NCI-H774 (cell line): ENCODE measurements around the gene DLL1.
A peak's percentile ranks its signal among the peaks of the same experiment; 100 is the strongest.

Experiments used
- DNase-seq: peaks from one replicate; lab custom pipeline; 2025; lab: John Stamatoyannopoulos, UW

Gene DLL1

DNA sequence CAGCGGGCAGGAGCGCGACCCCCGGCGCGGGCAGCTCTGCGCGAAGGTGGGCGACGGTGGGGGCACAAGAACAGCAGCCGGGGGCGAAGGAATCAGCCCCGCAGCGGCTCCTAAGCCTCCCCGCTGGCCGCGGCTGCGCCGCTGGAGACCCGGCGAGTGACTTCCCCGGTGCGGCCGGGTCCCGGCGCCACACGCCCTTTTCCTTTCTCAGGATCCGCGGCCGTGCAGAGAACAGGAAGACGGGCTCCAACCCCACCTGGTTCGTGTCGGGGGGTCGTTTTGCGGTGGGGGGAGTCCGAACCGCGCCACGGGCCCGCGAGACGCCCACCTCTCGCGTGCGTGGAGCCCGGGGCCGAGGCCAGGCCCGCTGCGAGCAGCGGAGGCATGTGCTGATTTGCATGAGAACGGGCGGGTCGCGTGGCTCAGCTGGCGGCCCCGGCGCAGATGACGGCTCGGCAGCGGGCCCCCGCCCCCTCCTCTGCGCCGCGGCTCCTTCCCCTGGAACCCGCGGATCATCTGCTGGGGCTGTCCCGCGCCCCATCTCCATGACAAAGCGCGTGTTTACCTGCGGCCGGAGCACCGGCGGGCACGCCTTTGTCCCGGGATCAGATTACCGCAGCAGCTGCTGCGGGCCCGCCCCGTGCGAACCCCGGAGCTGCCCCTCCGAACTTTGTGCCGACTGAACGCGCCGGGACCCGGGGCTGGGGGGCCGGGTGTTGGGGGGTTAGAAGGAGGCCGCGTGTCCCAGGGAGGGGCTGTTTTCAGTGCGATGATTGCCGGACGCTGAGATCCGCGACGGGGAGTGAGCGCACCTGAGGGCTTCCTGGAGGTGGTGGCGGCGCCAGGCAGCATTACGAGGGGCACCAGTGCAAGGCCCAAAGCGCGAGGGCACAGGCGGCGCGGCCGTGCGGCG lies 4.9 kb upstream of the DLL1 start:
- peak; percentile 86 for DNase-seq

- no peak for DNase-seq
These were observed 4.1 kb upstream of the DLL1 start for GRCh38 chr6:170294813-170295509.

- DNase-seq = no peak
These were observed 3.4 kb upstream of the DLL1 start for GRCh38 chr6:170294298-170294730.

GRCh38 chr6:170293341-170294231 lies 2.7 kb upstream of the DLL1 start:
- DNase-seq = no peak

GRCh38 chr6:170292407-170293158 lies 1.7 kb upstream of the DLL1 start:
- peak; percentile 31 for DNase-seq

DNA sequence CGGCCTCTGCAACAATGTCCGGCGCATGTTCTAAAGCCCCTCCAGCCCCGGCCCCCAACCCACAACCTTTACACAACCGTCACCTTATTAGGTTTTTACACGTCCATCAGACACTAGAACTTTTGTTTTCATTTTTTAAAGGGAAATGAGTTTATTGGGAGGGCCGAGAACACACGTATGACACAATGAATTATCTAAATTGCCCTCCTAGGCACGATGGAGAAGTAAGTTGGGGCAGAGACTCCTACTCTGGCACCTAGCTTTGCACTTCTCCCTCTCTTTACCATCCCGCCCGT lies 1.2 kb upstream of the DLL1 start:
- no peak for DNase-seq

DNA sequence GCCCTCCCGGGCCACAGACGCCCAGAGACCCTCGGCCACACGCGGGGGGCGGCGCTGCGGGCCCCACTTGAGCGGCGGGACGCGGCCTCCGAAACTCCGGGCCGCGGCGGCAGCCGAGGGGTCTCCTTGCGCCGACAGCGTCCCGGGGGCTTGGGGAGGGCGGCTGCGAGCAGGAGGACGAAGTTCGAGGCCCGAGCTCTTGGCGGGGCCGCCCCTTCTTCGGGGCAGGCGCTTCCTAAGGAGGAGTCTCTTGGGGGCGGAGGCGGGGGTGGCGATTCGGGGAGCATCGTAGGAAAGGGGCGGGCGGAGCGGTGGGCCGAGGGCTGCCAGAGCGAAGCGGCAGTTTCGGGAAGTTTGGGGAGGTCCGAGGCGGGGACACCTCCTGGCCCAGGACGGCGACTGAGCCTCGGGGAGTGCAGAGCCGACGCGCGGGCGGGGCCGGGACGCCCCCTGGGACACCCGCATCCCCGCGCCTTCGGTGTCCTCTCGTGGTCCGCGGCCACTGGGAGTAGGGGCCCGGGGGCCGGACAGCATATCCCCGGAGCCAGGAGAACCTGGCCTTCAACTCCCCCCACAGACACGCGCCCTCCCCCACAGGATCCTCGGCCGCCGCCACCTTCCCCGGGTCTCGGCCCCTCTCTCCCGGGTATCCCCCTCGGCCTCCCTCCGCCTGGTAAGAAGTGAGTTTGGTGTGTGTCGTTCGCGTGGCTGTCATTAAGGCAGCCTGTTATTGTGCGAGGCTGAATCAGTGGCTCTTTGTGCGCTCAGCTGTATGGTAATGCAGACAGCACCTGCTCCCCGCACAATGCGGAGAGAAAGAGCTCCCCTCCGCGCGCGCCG lies 613 bp upstream of the DLL1 start:
- DNase-seq = peak; percentile 98

DNA sequence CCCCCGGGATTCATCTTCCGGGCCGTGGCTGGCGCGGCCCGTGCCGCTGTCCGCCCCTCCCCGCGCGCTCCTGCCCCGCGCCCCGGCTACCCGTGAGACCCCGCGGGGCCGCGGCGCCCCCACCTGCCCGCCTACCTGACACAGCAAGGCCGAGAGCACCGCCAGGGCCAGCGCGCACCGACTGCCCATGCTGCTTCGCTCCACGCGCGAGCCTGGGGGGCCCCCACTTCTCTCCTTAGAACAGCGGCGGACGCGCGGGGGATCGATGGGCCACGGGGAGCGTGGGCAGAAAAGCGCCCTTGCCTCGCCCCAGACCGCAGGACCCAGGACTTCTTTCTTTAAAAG lies 955 bp downstream of the DLL1 start:
- no peak for DNase-seq

- DNase-seq = peak; percentile 50
These were observed 1.5 kb downstream of the DLL1 start for GRCh38 chr6:170289180-170289931.

DNA sequence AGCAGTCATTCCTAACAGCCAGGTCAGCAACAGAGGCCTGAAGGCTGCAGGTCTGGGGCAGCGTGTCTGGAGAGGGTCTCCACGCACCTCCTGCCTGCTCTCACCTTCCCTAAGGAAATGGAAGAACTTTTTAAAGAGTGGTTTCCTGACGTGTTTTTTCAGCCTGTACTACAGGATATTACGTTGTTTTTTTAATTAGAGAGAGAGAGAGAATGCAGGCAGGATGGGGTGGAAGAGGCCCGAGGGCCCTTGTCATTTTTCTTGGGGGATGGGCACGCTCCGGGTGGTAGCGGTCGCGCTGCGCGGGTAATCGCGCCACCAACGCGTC lies 2.1 kb downstream of the DLL1 start:
- no peak for DNase-seq

- no peak for DNase-seq
These were observed 2.7 kb downstream of the DLL1 start for GRCh38 chr6:170288091-170288631.

DNA sequence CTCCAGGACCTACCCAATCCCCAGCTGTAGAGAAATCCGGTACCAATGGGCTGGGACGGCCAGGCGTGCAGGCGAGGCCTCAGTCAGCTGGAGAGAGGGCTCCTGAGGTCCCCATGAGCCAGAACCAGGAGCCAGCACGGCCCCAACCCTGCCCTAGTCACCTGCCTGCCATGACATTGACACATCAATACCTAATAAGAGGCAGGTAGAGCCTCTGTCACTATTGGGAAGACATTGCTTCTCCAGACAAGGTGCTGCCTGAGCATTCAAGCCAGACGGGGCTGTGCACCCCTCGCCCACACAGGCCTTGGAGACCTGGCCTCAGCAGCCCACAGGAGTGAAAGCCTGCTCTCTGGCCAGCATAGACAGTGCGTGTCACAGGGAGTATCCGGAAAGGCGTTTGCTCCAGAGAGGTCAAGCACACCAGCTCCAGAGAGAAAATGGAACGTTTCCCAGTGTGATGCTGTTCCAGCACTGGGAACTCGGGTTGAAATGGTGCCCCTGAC lies 3.5 kb downstream of the DLL1 start:
- no peak for DNase-seq

DNA sequence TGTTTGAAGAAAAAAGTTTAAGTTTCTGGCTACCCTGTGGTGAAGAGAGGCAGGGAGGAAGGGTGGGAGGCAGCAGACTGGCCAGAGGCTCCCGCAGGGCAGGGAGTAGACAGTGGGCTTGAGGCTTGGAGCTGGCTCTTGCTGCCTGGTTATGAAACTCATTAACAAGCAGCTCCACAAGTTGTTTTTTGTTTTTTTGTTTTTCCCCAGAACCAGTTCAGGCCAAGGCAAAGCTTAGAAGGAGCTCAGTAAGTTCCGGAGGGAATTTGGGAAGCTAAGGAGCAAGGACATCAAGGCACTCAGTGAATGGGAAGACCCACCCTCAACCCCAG lies 4.0 kb downstream of the DLL1 start:
- DNase-seq = no peak

DNA sequence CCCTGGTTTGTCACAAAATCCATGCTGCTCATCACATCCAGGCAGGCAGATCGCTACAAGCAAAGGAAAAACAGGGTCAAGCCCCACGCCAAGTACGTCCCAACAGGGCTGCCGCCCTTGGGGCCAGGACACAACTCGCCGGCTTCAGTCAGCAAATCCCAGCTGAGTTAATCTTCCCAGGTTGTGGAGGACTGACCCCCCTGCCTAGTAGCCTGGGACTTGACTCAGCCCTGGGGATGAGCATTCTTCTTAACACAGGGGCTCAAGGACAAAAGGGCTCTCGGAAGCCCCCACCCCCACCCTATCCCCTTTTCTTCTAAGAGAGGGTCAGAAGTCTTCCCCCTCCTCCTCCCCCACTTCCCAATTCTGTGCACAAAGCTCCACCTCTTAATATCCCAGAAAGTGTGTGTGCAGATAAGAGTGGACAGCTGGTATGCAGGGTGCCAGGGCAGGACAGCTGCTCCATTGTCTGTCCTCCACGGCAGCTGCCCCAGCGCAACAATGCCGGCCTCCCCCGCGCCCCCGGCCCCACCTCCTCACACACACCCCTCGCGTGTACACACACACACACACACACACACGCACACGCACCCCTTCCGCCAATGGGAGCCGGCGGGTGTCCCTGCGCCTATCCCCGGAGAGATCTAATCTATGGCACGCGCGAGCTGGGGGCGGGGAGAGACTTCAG lies 4.5 kb downstream of the DLL1 start:
- DNase-seq = peak; percentile 90

GRCh38 chr6:170285482-170285881 lies 5.4 kb downstream of the DLL1 start:
- no peak for DNase-seq

GRCh38 chr6:170284866-170285469 lies 5.9 kb downstream of the DLL1 start:
- DNase-seq = no peak

GRCh38 chr6:170284126-170284773 lies 6.6 kb downstream of the DLL1 start:
- no peak for DNase-seq
